ENCODE results near the gene MYOM1. TPM values are rescaled to one million over a fixed set of nuclear protein-coding genes. Genes with fewer than 3 reads are reported as not detected.
"Not testable (repeated sequence)": the region's sequence is repeated elsewhere in the genome, so short reads cannot be mapped to it uniquely, and the experiment has no call there.

The MYOM1 gene
- total RNA-seq, 2 experiments from 2014 or later = 0.59 to 0.91 TPM

DNA sequence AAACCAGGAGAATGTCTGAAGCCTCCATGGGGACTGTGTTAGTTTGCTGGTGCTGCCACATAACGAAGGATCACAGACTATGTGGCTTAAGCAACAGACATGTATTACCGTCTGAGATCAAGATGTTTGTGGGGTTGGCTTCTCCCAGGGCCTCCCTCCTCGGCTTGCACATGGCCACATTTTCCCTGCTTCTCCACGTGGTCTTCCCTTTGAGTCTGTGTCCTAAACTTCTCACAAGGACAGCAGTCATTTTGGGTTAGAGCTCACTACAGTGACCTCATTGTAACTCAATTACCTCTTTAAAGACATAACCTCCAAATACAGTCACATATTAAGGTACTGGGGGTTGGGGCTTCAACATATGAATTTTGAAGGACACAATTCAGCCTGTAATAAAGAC, 162.2 kb downstream of the MYOM1 start:
- ChIA-PET POLR2A (no interaction called here), CTCF (no interaction called here)

DNA sequence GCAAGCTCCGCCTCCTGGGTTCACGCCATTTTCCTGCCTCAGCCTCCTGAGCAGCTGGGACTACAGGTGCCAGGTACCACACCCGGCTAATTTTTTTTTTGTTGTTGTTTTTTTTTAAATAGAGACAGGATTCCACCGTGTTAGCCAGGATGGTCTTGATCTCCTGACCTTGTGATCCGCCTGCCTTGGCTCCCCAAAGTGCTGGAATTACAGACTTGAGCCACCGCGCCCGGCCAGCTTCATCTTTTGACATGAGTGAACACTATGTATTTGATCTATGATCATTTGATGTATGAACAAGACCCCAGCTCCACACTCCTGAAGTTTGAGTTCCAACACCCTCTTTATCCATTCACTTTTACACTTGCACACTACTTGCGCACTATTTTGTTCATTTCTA, 163.5 kb downstream of the MYOM1 start:
- ChIA-PET CTCF (interaction anchor here (1.3 to 2.1 kb wide), 3 partner anchors 19 to 73 kb away, joined by 3 to 5 read pairs (median 4); no protein-coding TSS in a partner anchor), POLR2A (no interaction called here)

DNA sequence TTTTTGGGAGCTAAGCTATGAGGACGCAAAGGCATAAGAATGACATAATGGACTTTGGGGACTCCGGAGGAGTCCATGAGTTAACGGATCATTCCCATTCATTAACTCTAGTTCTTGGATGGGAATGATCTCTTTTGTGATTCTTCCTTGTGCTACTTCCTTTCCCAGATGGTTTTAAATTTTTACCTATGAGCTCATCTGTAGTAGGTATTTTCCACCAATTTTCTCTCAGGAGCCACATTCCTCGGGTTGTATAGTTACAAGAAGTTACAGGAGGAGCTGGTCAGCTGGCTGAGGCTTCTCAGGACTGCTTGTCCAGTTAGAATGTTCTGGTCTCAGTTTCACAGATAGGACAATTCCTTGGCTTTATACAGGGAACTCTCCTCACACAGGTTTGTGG, 164.0 kb downstream of the MYOM1 start:
- ChIA-PET CTCF (interaction anchor here (1.3 to 2.1 kb wide), 3 partner anchors 19 to 74 kb away, joined by 3 to 5 read pairs (median 4); no protein-coding TSS in a partner anchor), POLR2A (no interaction called here)

DNA sequence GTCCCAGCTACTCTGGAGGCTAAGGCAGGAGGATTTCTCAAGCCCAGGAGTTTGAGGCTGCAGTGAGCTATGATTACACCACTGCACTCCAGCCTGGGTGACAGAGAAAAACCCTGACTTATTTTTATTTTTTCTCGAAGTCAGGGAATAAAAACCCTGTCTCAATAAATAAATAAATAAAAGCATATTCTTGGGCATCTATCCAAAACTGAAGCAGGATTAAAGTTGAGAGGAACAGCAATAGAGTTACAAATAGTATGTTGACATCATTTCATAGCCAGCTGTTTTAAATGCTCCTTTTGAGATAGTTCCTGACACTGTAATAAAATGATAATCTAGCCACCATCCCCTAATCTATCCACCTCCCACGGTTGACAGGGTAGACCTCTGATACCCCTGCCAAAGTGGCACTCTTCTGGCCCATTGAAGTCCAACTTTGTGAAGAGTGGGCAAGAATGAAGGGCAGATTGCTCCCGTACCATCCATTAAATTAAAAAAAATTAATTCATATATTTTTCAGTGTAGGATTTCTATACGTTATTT, 164.5 kb downstream of the MYOM1 start:
- POLR2A ChIA-PET = no interaction called here
- CTCF ChIA-PET = interaction anchor here (1.1 to 2.1 kb wide), 4 partner anchors 8 to 74 kb away, joined by 3 to 5 read pairs (median 4); no protein-coding TSS in a partner anchor

DNA sequence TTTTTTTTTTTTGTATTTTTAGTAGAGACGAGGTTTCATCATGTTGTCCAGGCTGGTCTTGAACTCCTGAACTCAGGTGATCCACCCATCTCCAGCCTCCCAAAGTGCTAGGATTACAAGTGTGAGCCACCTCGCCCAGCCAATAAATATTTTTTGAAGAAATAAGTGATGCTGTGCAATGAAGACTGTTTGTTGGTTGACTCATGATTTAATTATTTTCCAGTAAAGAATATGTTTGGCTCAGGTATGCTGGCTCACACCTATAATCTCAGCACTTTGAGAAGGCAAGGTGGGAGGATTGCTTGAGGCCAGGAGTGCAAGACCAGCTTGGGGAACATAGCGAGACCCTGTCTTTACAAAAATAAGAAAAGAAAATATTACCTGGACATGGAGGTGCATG, 165.0 kb downstream of the MYOM1 start:
- POLR2A ChIA-PET = no interaction called here
- CTCF ChIA-PET = interaction anchor here (1.1 to 2.1 kb wide), 2 partner anchors 8 to 57 kb away, joined by 3 to 5 read pairs; no protein-coding TSS in a partner anchor

DNA sequence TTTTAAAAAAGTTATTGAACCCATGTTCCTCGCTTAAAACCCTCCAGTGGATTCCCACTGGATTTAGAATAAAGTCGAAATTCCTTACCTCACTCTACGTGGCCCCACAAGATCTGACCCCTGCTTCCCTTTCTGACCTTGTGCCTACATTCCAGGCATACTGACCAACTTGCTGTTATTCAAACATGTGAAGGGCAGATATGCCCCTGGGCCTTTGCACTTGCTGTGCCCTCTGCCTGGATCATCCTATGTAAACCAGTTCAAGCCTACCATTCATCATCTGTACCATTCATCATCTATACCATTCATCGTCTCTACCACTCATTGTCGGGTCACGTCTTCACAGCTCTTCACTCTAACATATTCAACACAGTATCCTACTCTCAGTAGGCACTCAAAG, 165.6 kb downstream of the MYOM1 start:
- CTCF ChIA-PET = interaction anchor here (1.1 kb wide), 1 partner anchor 9 kb away, joined by 3 read pairs; no protein-coding TSS in a partner anchor
- POLR2A ChIA-PET = no interaction called here

DNA sequence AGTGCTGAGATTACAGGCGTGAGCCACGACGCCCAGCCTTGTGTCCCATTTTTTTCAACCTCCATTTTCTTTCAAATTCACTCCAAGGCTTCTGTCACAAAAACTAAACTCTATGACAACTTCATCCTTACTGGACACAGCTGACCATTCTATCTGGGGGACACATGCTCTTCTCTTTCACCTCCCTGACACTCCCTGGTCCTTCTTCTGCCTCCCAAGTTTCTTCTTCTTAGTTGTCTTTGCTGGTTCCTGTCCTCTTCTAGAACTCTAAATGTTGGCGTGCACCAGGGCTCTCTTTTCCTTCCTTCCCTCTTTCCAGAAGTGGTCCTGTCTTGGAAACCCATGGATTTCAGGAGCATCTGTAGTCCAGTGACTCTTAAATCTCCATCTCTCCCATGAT, 166.7 kb downstream of the MYOM1 start:
- ChIA-PET CTCF (no interaction called here), POLR2A (no interaction called here)

DNA sequence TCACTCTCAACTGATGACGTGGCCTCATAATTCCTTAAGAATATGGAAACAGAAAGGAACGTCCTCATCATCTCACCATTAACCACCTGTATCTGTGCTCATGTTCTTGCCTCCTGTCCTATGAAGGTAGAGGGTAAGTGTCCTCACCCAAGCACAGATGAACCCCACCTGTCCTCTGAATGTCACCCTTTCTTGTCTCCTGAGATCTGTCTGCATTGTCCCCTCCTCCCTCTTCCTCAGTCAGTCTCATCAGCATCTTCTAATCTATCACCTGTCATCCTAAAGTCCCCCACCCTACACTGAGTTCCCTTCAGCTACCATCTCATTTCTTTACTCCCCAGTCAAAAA, 167.4 kb downstream of the MYOM1 start:
- CTCF ChIA-PET = interaction anchor here (0.6 kb wide), 1 partner anchor 115 kb away, joined by 4 read pairs; no protein-coding TSS in a partner anchor
- POLR2A ChIA-PET = no interaction called here

DNA sequence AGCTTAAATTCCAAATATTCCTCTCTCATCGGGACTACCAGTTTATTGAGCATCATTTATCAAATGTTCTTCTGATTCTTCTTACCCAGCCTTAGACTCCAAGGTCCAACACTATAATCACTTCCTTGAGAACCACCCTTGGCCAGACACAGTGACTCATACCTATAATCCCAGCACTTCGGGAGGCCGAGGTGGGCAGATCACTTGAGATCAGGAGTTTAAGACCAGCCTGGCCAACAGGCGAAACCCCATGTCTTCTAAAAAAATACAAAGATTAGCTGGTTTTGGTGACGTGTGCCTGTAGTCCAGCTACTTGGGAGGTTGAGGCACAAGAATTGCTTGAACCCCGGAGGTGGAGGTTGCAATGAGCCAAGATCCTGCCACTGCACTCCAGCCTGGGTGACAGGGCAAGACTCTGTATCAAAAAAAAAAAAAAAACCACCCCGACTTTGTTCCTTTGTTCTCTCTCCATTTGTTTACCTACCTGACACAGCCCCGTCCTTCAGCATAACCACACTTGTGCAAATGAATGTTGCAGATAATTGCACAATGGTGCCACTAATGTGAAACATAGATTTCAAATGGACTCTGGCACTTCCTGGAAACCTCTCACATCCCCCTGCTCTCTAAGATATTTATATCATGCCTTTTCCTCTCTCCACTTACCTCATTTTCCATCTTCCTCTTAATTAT, 167.9 kb downstream of the MYOM1 start:
- ChIA-PET POLR2A (no interaction called here), CTCF (interaction anchor here (0.6 kb wide), 1 partner anchor 114 kb away, joined by 4 read pairs; no protein-coding TSS in a partner anchor)

DNA sequence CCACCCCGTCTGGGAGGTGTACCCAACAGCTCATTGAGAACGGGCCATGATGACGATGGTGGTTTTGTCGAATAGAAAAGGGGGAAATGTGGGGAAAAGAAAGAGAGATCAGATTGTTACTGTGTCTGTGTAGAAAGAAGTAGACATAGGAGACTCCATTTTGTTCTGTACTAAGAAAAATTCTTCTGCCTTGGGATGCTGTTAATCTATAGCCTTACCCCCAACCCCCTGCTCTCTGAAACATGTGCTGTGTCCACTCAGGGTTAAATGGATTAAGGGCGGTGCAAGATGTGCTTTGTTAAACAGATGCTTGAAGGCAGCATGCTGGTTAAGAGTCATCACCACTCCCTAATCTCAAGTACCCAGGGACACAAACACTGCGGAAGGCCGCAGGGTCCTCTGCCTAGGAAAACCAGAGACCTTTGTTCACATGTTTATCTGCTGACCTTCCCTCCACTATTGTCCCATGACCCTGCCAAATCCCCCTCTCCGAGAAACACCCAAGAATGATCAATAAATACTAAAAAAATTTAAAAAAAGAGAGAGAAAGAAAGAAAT, 169.8 kb downstream of the MYOM1 start:
- POLR2A ChIA-PET, CTCF ChIA-PET: not testable (repeated sequence)

DNA sequence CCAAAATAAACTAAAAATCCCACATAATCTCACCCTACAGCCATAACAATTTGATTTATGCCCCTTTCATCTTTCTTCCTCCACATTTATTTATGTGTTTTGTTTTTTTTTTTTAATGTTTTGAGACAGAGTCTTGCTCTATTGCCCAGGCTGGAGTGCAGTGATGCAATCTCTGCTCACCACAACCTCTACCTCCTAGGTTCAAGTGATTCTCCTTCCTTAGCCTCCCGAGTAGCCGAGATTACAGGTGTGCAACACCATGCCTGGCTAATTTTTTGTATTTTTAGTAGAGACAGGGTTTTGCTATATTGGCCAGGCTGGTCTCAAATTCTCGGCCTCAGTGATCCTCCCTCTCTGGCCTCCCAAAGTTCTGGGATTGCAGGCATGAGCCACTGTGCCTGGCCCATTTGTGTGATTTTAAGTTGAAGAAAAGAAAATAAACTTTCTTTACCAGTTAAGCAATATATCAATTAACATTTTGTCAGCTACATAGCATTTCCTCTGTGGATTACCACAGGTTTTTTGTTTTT, 170.9 kb downstream of the MYOM1 start:
- ChIA-PET CTCF (interaction anchor here (1.0 to 3.8 kb wide), 2 partner anchors 14 to 52 kb away, joined by 3 to 14 read pairs; no protein-coding TSS in a partner anchor), POLR2A (no interaction called here)

DNA sequence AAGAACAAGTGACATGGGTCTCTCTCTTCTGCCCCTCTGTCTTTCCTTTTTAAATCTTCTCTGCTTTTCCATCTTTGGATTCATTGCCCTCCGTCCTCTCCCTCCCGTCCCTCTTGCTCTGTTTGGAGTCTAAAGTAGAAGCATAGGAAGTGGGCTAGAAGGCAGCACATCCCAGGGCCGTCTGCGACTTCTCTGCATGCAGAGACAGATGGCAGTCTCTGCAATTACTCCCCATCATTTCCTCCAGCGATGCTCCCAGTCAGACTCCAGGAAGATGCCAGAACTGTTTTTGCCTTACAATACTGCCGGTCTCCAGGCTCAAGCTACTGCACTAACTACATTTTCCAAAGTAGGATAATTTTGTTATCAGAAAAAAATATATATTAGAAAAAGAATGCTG, 171.6 kb downstream of the MYOM1 start:
- POLR2A ChIA-PET = no interaction called here
- CTCF ChIA-PET = interaction anchor here (3.8 kb wide), 1 partner anchor 15 kb away, joined by 14 read pairs; no protein-coding TSS in a partner anchor

DNA sequence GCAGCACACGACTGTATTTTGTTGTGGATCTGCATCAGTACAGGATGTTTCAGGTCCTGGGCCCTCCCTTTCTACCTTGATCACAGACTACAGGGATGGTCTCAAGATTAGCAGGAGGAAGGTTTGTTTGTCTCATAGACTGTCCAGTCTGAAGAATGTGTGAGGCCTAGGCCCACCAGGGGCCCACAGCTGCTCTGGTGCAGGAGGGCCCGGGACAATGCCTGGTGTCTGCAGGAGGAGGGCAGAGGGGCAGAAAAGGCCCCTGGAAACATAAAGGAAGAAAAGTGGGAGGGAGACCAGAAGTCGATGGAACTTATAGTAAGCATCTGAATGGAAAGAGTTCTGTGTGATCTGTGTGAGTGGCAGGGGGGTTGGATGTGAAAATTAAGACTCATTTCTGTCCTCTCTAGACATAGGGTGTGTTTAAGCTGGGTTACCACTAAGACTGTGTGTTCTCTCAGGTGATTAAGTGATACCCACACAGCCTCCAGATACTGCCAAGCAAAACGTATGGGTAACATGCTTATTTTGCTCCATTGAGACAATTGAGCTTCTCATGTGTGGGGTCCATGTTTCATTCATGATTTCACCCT, 173.5 kb downstream of the MYOM1 start:
- POLR2A ChIA-PET = interaction anchor here (0.9 kb wide), 1 partner anchor 18 kb away, joined by 3 read pairs; no protein-coding TSS in a partner anchor

DNA sequence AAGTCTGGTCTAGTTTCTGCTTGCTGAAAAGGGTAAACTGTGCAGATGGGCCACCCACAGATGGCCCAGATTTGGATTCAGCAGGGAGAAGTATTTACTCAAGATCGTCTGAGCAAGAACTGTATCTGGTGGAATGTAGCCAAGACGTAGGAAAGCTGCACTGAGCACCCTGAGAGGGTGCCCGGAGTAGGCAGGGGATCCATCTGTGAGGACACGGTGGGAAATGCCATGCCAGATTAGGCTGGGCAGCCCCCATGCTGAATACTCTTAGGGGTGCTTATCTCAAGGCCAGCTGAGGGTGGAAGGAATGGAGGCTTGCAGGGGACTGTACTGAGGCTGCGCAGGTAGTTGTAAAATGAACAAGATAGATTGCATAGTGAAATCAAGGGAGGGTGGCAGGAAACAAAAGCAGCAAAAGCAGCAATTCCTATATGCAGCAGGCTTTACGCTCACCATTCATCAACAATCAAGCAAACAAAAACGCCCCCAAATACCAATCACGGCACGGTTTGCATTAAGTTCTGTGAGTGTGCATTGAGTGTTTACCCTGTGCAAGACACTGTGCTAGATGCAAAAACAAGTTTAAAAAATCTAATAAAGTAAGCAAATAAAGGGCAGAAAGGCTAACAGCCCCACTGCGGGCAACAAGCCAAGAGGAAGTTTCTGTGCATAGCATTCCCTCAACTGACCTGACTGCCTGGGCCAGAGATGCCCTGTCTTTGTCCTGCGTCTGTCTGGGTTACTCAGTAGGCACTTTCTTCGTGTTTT, 174.7 kb downstream of the MYOM1 start:
- CTCF ChIA-PET = interaction anchor here (0.6 to 3.8 kb wide), 2 partner anchors 18 to 37 kb away, joined by 3 to 14 read pairs; no protein-coding TSS in a partner anchor
- POLR2A ChIA-PET = no interaction called here

More for the DNA sequence above, 173.5 kb downstream of the MYOM1 start:
- CTCF ChIA-PET = interaction anchor here (1.4 to 3.8 kb wide), 2 partner anchors 17 to 23 kb away, joined by 3 to 14 read pairs; no protein-coding TSS in a partner anchor

DNA sequence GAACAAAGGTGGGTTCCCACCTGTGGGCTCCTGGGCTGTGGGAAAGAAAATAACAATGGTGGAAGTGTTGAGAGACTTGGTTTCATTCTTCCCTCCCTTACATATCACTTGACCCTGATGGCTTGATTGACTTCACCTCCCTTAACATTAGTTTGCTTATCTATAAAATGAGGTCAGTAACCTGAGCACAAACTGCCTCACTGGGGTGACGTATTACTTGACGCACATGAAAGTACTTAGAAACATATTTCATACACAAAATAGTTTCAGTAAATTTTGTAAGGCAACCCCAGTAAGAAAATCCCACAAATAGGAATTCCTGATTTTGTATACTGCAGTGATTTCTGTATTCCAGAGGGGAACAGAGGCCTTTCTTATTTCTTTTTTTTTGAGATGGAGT, 177.4 kb downstream of the MYOM1 start:
- POLR2A ChIA-PET = no interaction called here

DNA sequence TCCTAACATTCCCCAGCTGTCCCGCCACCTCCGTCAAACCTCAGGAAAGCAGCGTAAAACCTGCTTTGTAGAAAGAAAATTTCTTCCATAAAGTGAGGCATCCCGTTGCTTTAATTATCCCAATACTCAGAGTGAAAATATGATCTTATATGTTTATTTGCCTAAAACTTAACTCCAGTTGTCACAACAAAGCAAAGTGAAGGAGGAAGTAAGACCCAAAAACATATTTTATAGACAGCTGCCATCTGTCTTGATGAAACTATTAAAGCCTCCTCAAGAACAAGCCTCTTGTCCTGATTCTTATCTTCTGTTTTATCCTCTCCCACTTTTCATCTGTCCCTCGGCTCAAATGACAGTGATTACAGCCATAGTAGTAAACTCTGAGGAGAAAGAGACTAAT, 177.9 kb downstream of the MYOM1 start:
- ChIA-PET POLR2A (no interaction called here), CTCF (interaction anchor here (0.6 kb wide), 1 partner anchor 155 kb away, joined by 3 read pairs; no protein-coding TSS in a partner anchor)

More for the DNA sequence above, 177.4 kb downstream of the MYOM1 start:
- CTCF ChIA-PET = interaction anchor here (0.6 kb wide), 1 partner anchor 154 kb away, joined by 3 read pairs; no protein-coding TSS in a partner anchor

DNA sequence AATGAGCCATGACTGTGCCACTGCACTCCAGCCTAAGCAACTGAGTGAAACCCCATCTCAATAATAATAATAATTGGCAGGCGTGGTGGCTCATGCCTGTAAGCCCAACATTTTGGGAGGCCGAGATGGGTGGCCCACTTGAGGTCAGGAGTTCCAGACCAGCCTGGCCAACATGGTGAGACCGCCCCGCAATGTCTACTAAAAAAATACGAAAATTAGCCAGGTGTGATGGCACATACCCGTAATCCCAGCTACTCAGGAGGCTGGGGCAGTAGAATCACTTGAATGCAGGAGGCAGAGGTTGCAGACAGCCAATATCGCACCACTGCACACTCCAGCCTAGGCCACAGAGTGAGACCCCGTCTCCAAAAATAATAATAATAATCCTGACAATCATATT, 178.9 kb downstream of the MYOM1 start:
- ChIA-PET CTCF (no interaction called here), POLR2A (no interaction called here)

DNA sequence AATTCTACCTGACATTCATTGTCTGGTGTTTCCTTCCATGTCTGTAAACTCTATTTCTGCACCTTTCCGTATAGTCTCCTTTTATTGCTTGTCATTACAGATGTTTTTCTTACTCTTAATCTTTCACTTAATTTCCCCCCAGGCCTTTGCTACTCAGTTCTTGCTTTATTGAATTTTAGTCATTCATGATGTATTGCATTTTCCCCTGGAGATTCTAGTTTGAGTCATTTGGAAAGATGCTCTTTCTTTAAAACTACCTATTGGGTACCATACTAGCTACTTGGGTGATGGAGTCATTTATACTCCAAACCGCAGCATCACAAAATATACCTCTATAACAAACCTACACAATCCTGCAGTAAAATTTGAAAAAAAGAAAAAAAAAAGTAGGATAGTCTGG, 179.6 kb downstream of the MYOM1 start:
- POLR2A ChIA-PET = no interaction called here

DNA sequence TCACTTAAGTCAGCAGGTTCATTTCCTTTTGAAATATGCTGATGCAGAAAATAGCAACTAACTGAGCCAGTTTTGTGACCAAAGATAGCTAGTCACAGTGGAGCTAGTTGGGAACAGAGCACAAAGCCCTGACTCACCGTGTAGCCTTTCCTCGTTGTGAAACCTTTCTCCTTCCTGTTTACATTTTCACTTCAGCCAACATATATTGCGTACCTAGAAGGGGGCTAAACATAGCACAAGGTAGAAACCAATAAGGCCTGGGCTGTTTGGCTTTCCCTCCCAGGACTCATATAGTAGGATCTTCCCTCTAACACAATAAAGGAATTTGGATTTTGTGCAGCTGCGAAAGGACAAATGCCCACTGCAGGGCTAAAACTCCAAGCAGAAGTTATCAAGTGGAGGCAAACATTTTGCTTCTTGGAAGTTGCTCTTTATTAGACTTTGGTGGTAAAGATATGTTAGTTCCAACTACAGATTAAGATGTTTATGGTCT, 182.3 kb downstream of the MYOM1 start:
- ChIA-PET CTCF (interaction anchor here (0.6 to 1.0 kb wide), 3 partner anchors 19 to 689 kb away, joined by 3 to 5 read pairs (median 4); no protein-coding TSS in a partner anchor), POLR2A (no interaction called here)

More for the DNA sequence above, 179.6 kb downstream of the MYOM1 start:
- CTCF ChIA-PET = interaction anchor here (0.6 kb wide), 2 partner anchors 20 to 22 kb away, joined by 3 to 4 read pairs; no protein-coding TSS in a partner anchor

All from activated CD8-positive, alpha-beta memory T cell treated with anti-CD3 and anti-CD28 coated beads for 36 hours (primary cell).